ENCODE results near the gene DYNLL2.

- TF ChIP-seq YY1 (IDR thresholded peaks at IDR 0.05; ENCODE audit: insufficient read depth, insufficient read length) = no peak
- TF ChIP-seq SUZ12 (IDR thresholded peaks at IDR 0.05; ENCODE audit: extremely low read depth, insufficient read depth, insufficient read length) = no peak
- no peak for TF ChIP-seq ZNF274 (IDR thresholded peaks at IDR 0.05; ENCODE audit: low read depth, low read length)
Measured at GRCh38 chr17:58050966-58051365, 32.3 kb upstream of the DYNLL2 start.
